AG10803 (cell line): ENCODE results near the gene TPMT.
A peak's percentile ranks its signal among the peaks of the same experiment; 100 is the strongest.

ENCODE experiments used
- DNase-seq: peaks from one replicate; pipeline ENCODE4 v3.0.0; 2010; ENCODE audit warnings: low read depth
- H3K4me3 ChIP-seq: 2 replicates; pipeline ENCODE4 v1.5.1; 2011; ENCODE audit warnings: mild to moderate bottlenecking, low read length, control low read depth
- TF ChIP-seq, protein P1 (sequence below): conservative IDR thresholded peaks from 2 replicates; pipeline ENCODE4 v1.5.1; 2011; ENCODE audit warnings: mild to moderate bottlenecking, low read length, control low read depth, inconsistent platforms

TPMT gene

GRCh38 chr6:18132346-18132745 lies 22.5 kb downstream of the TPMT start:
- DNase-seq, result no peak
- H3K4me3 ChIP-seq, result no peak overlapping the region
- TF ChIP-seq, protein P1, sequence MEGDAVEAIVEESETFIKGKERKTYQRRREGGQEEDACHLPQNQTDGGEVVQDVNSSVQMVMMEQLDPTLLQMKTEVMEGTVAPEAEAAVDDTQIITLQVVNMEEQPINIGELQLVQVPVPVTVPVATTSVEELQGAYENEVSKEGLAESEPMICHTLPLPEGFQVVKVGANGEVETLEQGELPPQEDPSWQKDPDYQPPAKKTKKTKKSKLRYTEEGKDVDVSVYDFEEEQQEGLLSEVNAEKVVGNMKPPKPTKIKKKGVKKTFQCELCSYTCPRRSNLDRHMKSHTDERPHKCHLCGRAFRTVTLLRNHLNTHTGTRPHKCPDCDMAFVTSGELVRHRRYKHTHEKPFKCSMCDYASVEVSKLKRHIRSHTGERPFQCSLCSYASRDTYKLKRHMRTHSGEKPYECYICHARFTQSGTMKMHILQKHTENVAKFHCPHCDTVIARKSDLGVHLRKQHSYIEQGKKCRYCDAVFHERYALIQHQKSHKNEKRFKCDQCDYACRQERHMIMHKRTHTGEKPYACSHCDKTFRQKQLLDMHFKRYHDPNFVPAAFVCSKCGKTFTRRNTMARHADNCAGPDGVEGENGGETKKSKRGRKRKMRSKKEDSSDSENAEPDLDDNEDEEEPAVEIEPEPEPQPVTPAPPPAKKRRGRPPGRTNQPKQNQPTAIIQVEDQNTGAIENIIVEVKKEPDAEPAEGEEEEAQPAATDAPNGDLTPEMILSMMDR, result no peak

- TF ChIP-seq, protein P1, result no peak
- DNase-seq, result peak; percentile 43
- no peak overlapping the region for H3K4me3 ChIP-seq
Measured at GRCh38 chr6:18126121-18126520, 28.8 kb downstream of the TPMT start.

GRCh38 chr6:18122128-18123093 lies 32.5 kb downstream of the TPMT start, which contains the start of gene NHLRC1:
Gene NHLRC1, minus strand, starts transcription at chr6:18122677. Its CDS starts 71 bp downstream, at chr6:18122606.
- peak; percentile 87 for DNase-seq
- peak within 1 kb of the TSS; percentile 66 for H3K4me3 ChIP-seq
- TF ChIP-seq, protein P1, result peak; percentile 82

DNA sequence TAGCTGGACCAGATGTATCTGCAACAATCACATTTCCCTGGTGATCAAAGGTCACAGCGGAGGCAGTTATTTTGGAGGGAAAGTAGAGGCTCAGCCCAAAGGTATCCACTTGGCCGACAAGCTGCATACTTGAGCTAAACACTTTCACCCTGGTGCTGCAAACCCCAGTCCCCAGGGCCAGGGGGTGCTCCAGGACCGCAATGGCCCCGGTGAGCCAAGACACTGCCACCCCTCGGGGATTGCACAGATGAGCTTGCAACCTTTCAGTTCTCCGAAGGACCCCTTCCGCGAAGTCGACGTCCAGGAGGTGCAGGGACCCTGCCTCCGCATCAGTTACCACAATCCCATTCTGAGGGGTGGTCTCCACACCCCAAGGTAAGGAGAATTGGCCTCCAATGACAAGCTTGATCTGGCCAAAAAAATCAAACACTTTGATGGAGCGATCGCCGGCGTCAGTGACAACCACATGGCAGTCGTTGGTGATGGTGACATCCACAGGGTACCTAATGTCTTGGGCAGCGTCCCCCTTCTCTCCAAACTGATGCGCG lies 33.2 kb downstream of the TPMT start:
- H3K4me3 ChIP-seq, result peak overlapping the region; percentile 66
- DNase-seq, result no peak

GRCh38 chr6:18119236-18119635 lies 35.6 kb downstream of the TPMT start:
- TF ChIP-seq, protein P1, result no peak
- H3K4me3 ChIP-seq, result no peak overlapping the region

More for the DNA sequence above, 33.2 kb downstream of the TPMT start:
- TF ChIP-seq, protein P1, result no peak

GRCh38 chr6:18118330-18118729 lies 36.5 kb downstream of the TPMT start:
- peak; percentile 23 for DNase-seq
- TF ChIP-seq, protein P1, result no peak
- H3K4me3 ChIP-seq, result no peak overlapping the region

More at GRCh38 chr6:18119236-18119635, 35.6 kb downstream of the TPMT start:
- no peak for DNase-seq
